ENCODE results near the gene FAM135A.

The FAM135A gene

GRCh38 chr6:70524721-70525286 lies 111.5 kb downstream of the FAM135A start:
- Histone ChIP-seq H3K36me3 (replicated peaks; ENCODE audit: insufficient read depth, low read length) (no peaks in the 10 kb centered on the region), H3K4me3 (ENCODE audit: low read length) (no peak overlapping the region), H3K79me2 (ENCODE audit: low read length) (no peaks in the 10 kb centered on the region), H3K27ac (ENCODE audit: low read length) (no peak overlapping the region), H3K9ac (ENCODE audit: low read length) (no peak overlapping the region), H3K9me3 (replicated peaks; ENCODE audit: insufficient read depth, low read length) (no peaks in the 10 kb centered on the region), H3K9me2 (replicated peaks; ENCODE audit: insufficient read depth, low read length) (no peaks in the 10 kb centered on the region), H3K4me1 (ENCODE audit: low read length) (peaks cover 6% of the 10 kb centered on the region; the same call in 1 of the 2 replicates), H3K27me3 (replicated peaks; ENCODE audit: insufficient read depth, low read length) (no peaks in the 10 kb centered on the region), H2AFZ (ENCODE audit: low read length) (no peak overlapping the region), H3F3A (ENCODE audit: insufficient read depth, low read length) (no peaks in the 10 kb centered on the region), H4K20me1 (ENCODE audit: insufficient read depth, low read length) (no peaks in the 10 kb centered on the region), H3K4me2 (ENCODE audit: low read depth, low read length) (no peak overlapping the region)
- TF ChIP-seq EZH2 (optimal IDR thresholded peaks at IDR 0.05; ENCODE audit: low read depth, low read length): no peak
- DNase-seq: no peak

- no peaks in the 10 kb centered on the region for H4K20me1 ChIP-seq (ENCODE audit: insufficient read depth, low read length)
- no peaks in the 10 kb centered on the region for H3K79me2 ChIP-seq (ENCODE audit: low read length)
- no peaks in the 10 kb centered on the region for H3K36me3 ChIP-seq (replicated peaks; ENCODE audit: insufficient read depth, low read length)
- no peak for TF ChIP-seq CTCF (IDR thresholded peaks at IDR 0.05; ENCODE audit: low read length)
- no peak for TF ChIP-seq EZH2phosphoT487 (IDR thresholded peaks at IDR 0.05; ENCODE audit: low read length)
- no peak for TF ChIP-seq EZH2 (optimal IDR thresholded peaks at IDR 0.05; ENCODE audit: low read depth, low read length)
- no peak overlapping the region for H3K4me3 ChIP-seq (ENCODE audit: low read length)
- peaks cover 6% of the 10 kb centered on the region; the same call in 1 of the 2 replicates for H3K4me1 ChIP-seq (ENCODE audit: low read length)
- no peaks in the 10 kb centered on the region for H3K9me2 ChIP-seq (replicated peaks; ENCODE audit: insufficient read depth, low read length)
- no peaks in the 10 kb centered on the region for H3K27me3 ChIP-seq (replicated peaks; ENCODE audit: insufficient read depth, low read length)
- H3K9me3 ChIP-seq (replicated peaks; ENCODE audit: insufficient read depth, low read length): no peaks in the 10 kb centered on the region
- H3K4me2 ChIP-seq (ENCODE audit: low read depth, low read length): no peak overlapping the region
- no peak overlapping the region for H3K9ac ChIP-seq (ENCODE audit: low read length)
- DNase-seq: no peak
- no peak overlapping the region for H2AFZ ChIP-seq (ENCODE audit: low read length)
- H3F3A ChIP-seq (ENCODE audit: insufficient read depth, low read length): no peaks in the 10 kb centered on the region
- no peak overlapping the region for H3K27ac ChIP-seq (ENCODE audit: low read length)
Observed at GRCh38 chr6:70527071-70527737, 113.9 kb downstream of the FAM135A start.

GRCh38 chr6:70530023-70530422 lies 116.7 kb downstream of the FAM135A start:
- no peak overlapping the region for H3K4me3 ChIP-seq (ENCODE audit: low read length)
- TF ChIP-seq CTCF (IDR thresholded peaks at IDR 0.05; ENCODE audit: low read length) (no peak), EZH2phosphoT487 (IDR thresholded peaks at IDR 0.05; ENCODE audit: low read length) (no peak), EZH2 (optimal IDR thresholded peaks at IDR 0.05; ENCODE audit: low read depth, low read length) (no peak)
- H3K27me3 ChIP-seq (replicated peaks; ENCODE audit: insufficient read depth, low read length): no peaks in the 10 kb centered on the region
- no peak overlapping the region for H2AFZ ChIP-seq (ENCODE audit: low read length)
- peaks cover 6% of the 10 kb centered on the region; the same call in 1 of the 2 replicates for H3K4me1 ChIP-seq (ENCODE audit: low read length)
- H3K79me2 ChIP-seq (ENCODE audit: low read length): no peaks in the 10 kb centered on the region
- H4K20me1 ChIP-seq (ENCODE audit: insufficient read depth, low read length): no peaks in the 10 kb centered on the region
- H3K27ac ChIP-seq (ENCODE audit: low read length): no peak overlapping the region
- H3K4me2 ChIP-seq (ENCODE audit: low read depth, low read length): no peak overlapping the region
- DNase-seq: no peak
- no peaks in the 10 kb centered on the region for H3K9me3 ChIP-seq (replicated peaks; ENCODE audit: insufficient read depth, low read length)
- no peak overlapping the region for H3K9ac ChIP-seq (ENCODE audit: low read length)
- H3K36me3 ChIP-seq (replicated peaks; ENCODE audit: insufficient read depth, low read length): no peaks in the 10 kb centered on the region
- H3K9me2 ChIP-seq (replicated peaks; ENCODE audit: insufficient read depth, low read length): no peaks in the 10 kb centered on the region
- H3F3A ChIP-seq (ENCODE audit: insufficient read depth, low read length): no peaks in the 10 kb centered on the region

GRCh38 chr6:70531133-70531532 lies 117.8 kb downstream of the FAM135A start:
- TF ChIP-seq CTCF (IDR thresholded peaks at IDR 0.05; ENCODE audit: low read length) (no peak), EZH2phosphoT487 (IDR thresholded peaks at IDR 0.05; ENCODE audit: low read length) (no peak), EZH2 (optimal IDR thresholded peaks at IDR 0.05; ENCODE audit: low read depth, low read length) (no peak)
- no peak overlapping the region for H3K9ac ChIP-seq (ENCODE audit: low read length)
- H3K27ac ChIP-seq (ENCODE audit: low read length): no peak overlapping the region
- H3K27me3 ChIP-seq (replicated peaks; ENCODE audit: insufficient read depth, low read length): no peaks in the 10 kb centered on the region
- no peaks in the 10 kb centered on the region for H3K9me2 ChIP-seq (replicated peaks; ENCODE audit: insufficient read depth, low read length)
- no peaks in the 10 kb centered on the region for H3F3A ChIP-seq (ENCODE audit: insufficient read depth, low read length)
- no peaks in the 10 kb centered on the region for H3K36me3 ChIP-seq (replicated peaks; ENCODE audit: insufficient read depth, low read length)
- no peaks in the 10 kb centered on the region for H3K4me1 ChIP-seq (ENCODE audit: low read length)
- no peak for DNase-seq
- H4K20me1 ChIP-seq (ENCODE audit: insufficient read depth, low read length): no peaks in the 10 kb centered on the region
- no peaks in the 10 kb centered on the region for H3K9me3 ChIP-seq (replicated peaks; ENCODE audit: insufficient read depth, low read length)
- H3K4me3 ChIP-seq (ENCODE audit: low read length): no peak overlapping the region
- H2AFZ ChIP-seq (ENCODE audit: low read length): no peak overlapping the region
- no peak overlapping the region for H3K4me2 ChIP-seq (ENCODE audit: low read depth, low read length)
- H3K79me2 ChIP-seq (ENCODE audit: low read length): no peaks in the 10 kb centered on the region
